Type B pancreatic cell (in vitro differentiated cells): ENCODE data around the gene ITM2C. TPM values are rescaled to one million over a fixed set of nuclear protein-coding genes. Genes with fewer than 3 reads are reported as not detected.

Experiments used
- DNase-seq: peaks from one replicate; pipeline ENCODE4 v3.0.0; 2021; ENCODE audit warnings: mixed read lengths; ENCODE audit not compliant: unreplicated experiment; ENCODE audit errors: extremely low spot score
- H3K27ac Mint-ChIP-seq: 2 replicates; pipeline ENCODE4 v1.8.0; 2021; ENCODE audit warnings: mild to moderate bottlenecking, mixed read lengths
- H3K27me3 Mint-ChIP-seq: 2 replicates; pipeline ENCODE4 v1.8.0; 2021; ENCODE audit warnings: mixed read lengths
- H3K36me3 Mint-ChIP-seq: 2 replicates; pipeline ENCODE4 v1.8.0; 2021; ENCODE audit warnings: mixed read lengths
- H3K4me1 Mint-ChIP-seq: one replicate; pipeline ENCODE4 v1.8.0; 2021; ENCODE audit warnings: mixed read lengths; ENCODE audit not compliant: unreplicated experiment
- H3K4me3 Mint-ChIP-seq: 2 replicates; pipeline ENCODE4 v1.8.0; 2021; ENCODE audit warnings: mild to moderate bottlenecking, mixed read lengths
- H3K9me3 Mint-ChIP-seq: 2 replicates; pipeline ENCODE4 v1.8.0; 2021; ENCODE audit warnings: mixed read lengths
- CTCF ChIP-seq: fragments of 200-600 bp; sonication (generic); conservative IDR thresholded peaks from 2 replicates; pipeline ENCODE4 v1.5.0; 2021; ENCODE audit warnings: antibody characterized with exemption, mild to moderate bottlenecking
- total RNA-seq: library from RNA; stranded (reverse); gene quantifications from 2 replicates; pipeline ENCODE4 v1.2.1, GENCODE V29; 2021; ENCODE audit warnings: low replicate concordance

Gene ITM2C
- total RNA-seq, 1 donor from 2014 or later: 285 TPM

GRCh38 chr2:230828272-230828961 lies 36.3 kb upstream of the ITM2C start:
- no peak for TF ChIP-seq CTCF
- Mint-ChIP-seq H3K27me3 (peaks cover 23% of the 10 kb centered on the region), H3K9me3 (no peaks in the 10 kb centered on the region), H3K36me3 (no peaks in the 10 kb centered on the region), H3K27ac (no peak overlapping the region), H3K4me3 (no peak overlapping the region), H3K4me1 (peaks cover 14% of the 10 kb centered on the region)
- no peak for DNase-seq

- Mint-ChIP-seq H3K4me3 (no peak overlapping the region), H3K27ac (no peak overlapping the region), H3K4me1 (peaks cover 12% of the 10 kb centered on the region), H3K36me3 (no peaks in the 10 kb centered on the region), H3K9me3 (no peaks in the 10 kb centered on the region), H3K27me3 (peaks cover 23% of the 10 kb centered on the region)
- DNase-seq: no peak
- TF ChIP-seq CTCF: no peak
Observed at GRCh38 chr2:230829293-230829692, 35.4 kb upstream of the ITM2C start.

GRCh38 chr2:230829959-230830358 lies 34.8 kb upstream of the ITM2C start:
- TF ChIP-seq CTCF: no peak
- peaks cover 19% of the 10 kb centered on the region for H3K27me3 Mint-ChIP-seq
- no peak for DNase-seq
- peaks cover 8% of the 10 kb centered on the region for H3K4me1 Mint-ChIP-seq
- H3K9me3 Mint-ChIP-seq: no peaks in the 10 kb centered on the region
- H3K27ac Mint-ChIP-seq: no peak overlapping the region
- H3K36me3 Mint-ChIP-seq: no peaks in the 10 kb centered on the region
- no peak overlapping the region for H3K4me3 Mint-ChIP-seq

- Mint-ChIP-seq H3K4me1 (peaks cover 8% of the 10 kb centered on the region), H3K4me3 (no peak overlapping the region), H3K27ac (no peak overlapping the region), H3K9me3 (no peaks in the 10 kb centered on the region), H3K36me3 (no peaks in the 10 kb centered on the region), H3K27me3 (peaks cover 19% of the 10 kb centered on the region)
- TF ChIP-seq CTCF: no peak
- no peak for DNase-seq
Observed at GRCh38 chr2:230830428-230830827, 34.3 kb upstream of the ITM2C start.

- DNase-seq: no peak
- Mint-ChIP-seq H3K36me3 (no peaks in the 10 kb centered on the region), H3K4me1 (no peaks in the 10 kb centered on the region), H3K27me3 (peaks cover 26% of the 10 kb centered on the region), H3K4me3 (no peak overlapping the region), H3K9me3 (peaks cover 12% of the 10 kb centered on the region), H3K27ac (no peak overlapping the region)
- TF ChIP-seq CTCF: no peak
Observed at GRCh38 chr2:230840301-230840700, 24.4 kb upstream of the ITM2C start.
